Astrocyte (in vitro differentiated cells and primary cell): ENCODE data around the gene HSD17B2. TPM values are rescaled to one million over a fixed set of nuclear protein-coding genes. Genes with fewer than 3 reads are reported as not detected.

Source experiments
- DNase-seq: peaks from one replicate; pipeline ENCODE4 v3.0.0-alpha.2; 2010; ENCODE audit warnings: low read depth
- FAIRE-seq: peaks from 2 replicates; lab custom pipeline; 2011; peaks lifted over from hg19 to GRCh38; lab: Jason Lieb, UNC
- H2AFZ ChIP-seq: 2 replicates; pipeline ENCODE4 v1.6.0; 2012; ENCODE audit warnings: low read depth, low read length, inconsistent platforms
- H3K27ac ChIP-seq: 2 replicates; pipeline ENCODE4 v1.5.1; 2011; ENCODE audit warnings: low read depth, low read length, inconsistent platforms
- H3K27me3 ChIP-seq: 2 replicates; pipeline ENCODE4 v1.6.0; 2011; ENCODE audit warnings: low read length, inconsistent platforms; ENCODE audit not compliant: insufficient read depth
- H3K36me3 ChIP-seq: 2 replicates; pipeline ENCODE4 v1.5.1; 2011; ENCODE audit warnings: low read length, inconsistent platforms; ENCODE audit not compliant: insufficient read depth
- H3K4me1 ChIP-seq: 2 replicates; pipeline ENCODE4 v1.5.1; 2011; ENCODE audit warnings: low read length, inconsistent platforms; ENCODE audit not compliant: insufficient read depth
- H3K4me2 ChIP-seq: 2 replicates; pipeline ENCODE4 v1.6.0; 2012; ENCODE audit warnings: low read length, inconsistent platforms
- H3K4me3 ChIP-seq: 2 replicates; pipeline ENCODE4 v1.5.1; 2011; ENCODE audit warnings: low read depth, mild to moderate bottlenecking, low read length, inconsistent platforms; ENCODE audit not compliant: insufficient read depth
- H3K79me2 ChIP-seq: 2 replicates; pipeline ENCODE4 v1.6.0; 2012; ENCODE audit warnings: mild to moderate bottlenecking, low read length, inconsistent platforms; ENCODE audit not compliant: insufficient read depth
- H3K9ac ChIP-seq: 2 replicates; pipeline ENCODE4 v1.6.0; 2012; ENCODE audit warnings: mild to moderate bottlenecking, low read length, inconsistent platforms
- H3K9me3 ChIP-seq: 2 replicates; pipeline ENCODE4 v1.5.1; 2012; ENCODE audit warnings: low read depth, mild to moderate bottlenecking, low read length, inconsistent platforms; ENCODE audit not compliant: insufficient read depth
- H4K20me1 ChIP-seq: 2 replicates; pipeline ENCODE4 v1.6.0; 2012; ENCODE audit warnings: low read length, inconsistent platforms; ENCODE audit not compliant: insufficient read depth
- H3K27ac Mint-ChIP-seq: one replicate; pipeline ENCODE4 v1.8.0; 2021; ENCODE audit warnings: mild to moderate bottlenecking, mixed read lengths; ENCODE audit not compliant: unreplicated experiment
- H3K27me3 Mint-ChIP-seq: one replicate; pipeline ENCODE4 v1.8.0; 2021; ENCODE audit warnings: low read depth, mixed read lengths; ENCODE audit not compliant: unreplicated experiment
- H3K36me3 Mint-ChIP-seq: one replicate; pipeline ENCODE4 v1.8.0; 2021; ENCODE audit warnings: low read depth, mixed read lengths; ENCODE audit not compliant: unreplicated experiment
- H3K4me1 Mint-ChIP-seq: one replicate; pipeline ENCODE4 v1.8.0; 2021; ENCODE audit warnings: low read depth, mixed read lengths; ENCODE audit not compliant: unreplicated experiment
- H3K4me3 Mint-ChIP-seq: one replicate; pipeline ENCODE4 v1.8.0; 2021; ENCODE audit warnings: mild to moderate bottlenecking, moderate library complexity, mixed read lengths; ENCODE audit not compliant: unreplicated experiment
- H3K9me3 Mint-ChIP-seq: one replicate; pipeline ENCODE4 v1.8.0; 2021; ENCODE audit warnings: mild to moderate bottlenecking, mixed read lengths; ENCODE audit not compliant: unreplicated experiment
- CTCF ChIP-seq: IDR thresholded peaks from 2 replicates; pipeline ENCODE4 v1.5.1; 2011; ENCODE audit warnings: low read depth, mild to moderate bottlenecking, inconsistent platforms, low read length, moderate library complexity; ENCODE audit not compliant: insufficient read depth
- EZH2 ChIP-seq: IDR thresholded peaks from 2 replicates; pipeline ENCODE4 v1.6.1; 2012; ENCODE audit warnings: mild to moderate bottlenecking, low read length, inconsistent platforms; ENCODE audit not compliant: insufficient read depth
- total RNA-seq: library from RNA; stranded (reverse); gene quantifications from 2 replicates; pipeline ENCODE4 v1.2.1, GENCODE V29; 2021

Gene HSD17B2
- total RNA-seq, 1 donor from 2014 or later: 0.20 TPM

- Histone ChIP-seq H3K27ac (no peak overlapping the region), H3K27me3 (no peaks in the 10 kb centered on the region), H3K9me3 (no peaks in the 10 kb centered on the region), H3K36me3 (no peaks in the 10 kb centered on the region), H4K20me1 (no peaks in the 10 kb centered on the region), H3K4me1 (peaks cover 6% of the 10 kb centered on the region), H3K4me3 (no peak overlapping the region), H3K9ac (no peak overlapping the region), H3K4me2 (no peak overlapping the region), H3K79me2 (no peaks in the 10 kb centered on the region), H2AFZ (no peak overlapping the region)
- TF ChIP-seq EZH2 (no peak), CTCF (no peak)
- Mint-ChIP-seq H3K27ac (no peak overlapping the region), H3K9me3 (no peaks in the 10 kb centered on the region), H3K27me3 (peaks cover 13% of the 10 kb centered on the region), H3K4me1 (peaks cover 20% of the 10 kb centered on the region), H3K36me3 (no peaks in the 10 kb centered on the region), H3K4me3 (no peak overlapping the region)
- no peak for FAIRE-seq
- no peak for DNase-seq
Measured at GRCh38 chr16:82096641-82097040, 61.6 kb downstream of the HSD17B2 start.

GRCh38 chr16:82105107-82105506, 70.1 kb downstream of the HSD17B2 start:
- no peak overlapping the region for H3K4me3 Mint-ChIP-seq
- Histone ChIP-seq H3K4me2 (no peak overlapping the region), H3K9ac (no peak overlapping the region), H3K9me3 (no peaks in the 10 kb centered on the region), H3K27me3 (peaks cover 4% of the 10 kb centered on the region), H2AFZ (no peak overlapping the region), H3K79me2 (no peaks in the 10 kb centered on the region), H3K4me1 (no peaks in the 10 kb centered on the region), H3K27ac (no peak overlapping the region), H4K20me1 (no peaks in the 10 kb centered on the region), H3K4me3 (no peak overlapping the region), H3K36me3 (no peaks in the 10 kb centered on the region)
- H3K36me3 Mint-ChIP-seq: no peaks in the 10 kb centered on the region
- H3K27ac Mint-ChIP-seq: no peak overlapping the region
- peaks cover 22% of the 10 kb centered on the region for H3K27me3 Mint-ChIP-seq
- FAIRE-seq: no peak
- H3K4me1 Mint-ChIP-seq: peaks cover 7% of the 10 kb centered on the region
- H3K9me3 Mint-ChIP-seq: no peaks in the 10 kb centered on the region
- no peak for TF ChIP-seq EZH2
- TF ChIP-seq CTCF: no peak
- no peak for DNase-seq

GRCh38 chr16:82108100-82108499, 73.0 kb downstream of the HSD17B2 start:
- no peak for TF ChIP-seq CTCF
- no peak overlapping the region for H3K4me3 Mint-ChIP-seq
- no peaks in the 10 kb centered on the region for H3K9me3 ChIP-seq

More at GRCh38 chr16:82108100-82108499, 73.0 kb downstream of the HSD17B2 start:
- no peaks in the 10 kb centered on the region for H3K79me2 ChIP-seq
- peaks cover 7% of the 10 kb centered on the region for H3K4me1 Mint-ChIP-seq
- H2AFZ ChIP-seq: no peak overlapping the region
- H3K4me3 ChIP-seq: no peak overlapping the region
- no peaks in the 10 kb centered on the region for H3K36me3 ChIP-seq
- H3K36me3 Mint-ChIP-seq: no peaks in the 10 kb centered on the region
- H3K4me1 ChIP-seq: no peaks in the 10 kb centered on the region
- H3K27ac Mint-ChIP-seq: no peak overlapping the region
- peaks cover 15% of the 10 kb centered on the region for H3K27me3 Mint-ChIP-seq
- H3K27me3 ChIP-seq: peaks cover 4% of the 10 kb centered on the region
- no peak for FAIRE-seq
- H3K27ac ChIP-seq: no peak overlapping the region
- DNase-seq: no peak
- H3K9me3 Mint-ChIP-seq: no peaks in the 10 kb centered on the region
- no peak overlapping the region for H3K4me2 ChIP-seq
- no peaks in the 10 kb centered on the region for H4K20me1 ChIP-seq
- no peak overlapping the region for H3K9ac ChIP-seq
